ENCODE measurements around the gene TBCD. TPM values are rescaled to one million over a fixed set of nuclear protein-coding genes. Genes with fewer than 3 reads are reported as not detected.

TBCD gene
- total and polyA plus RNA-seq, 12 donors: 41.3 to 107 (median 52.4) TPM

DNA sequence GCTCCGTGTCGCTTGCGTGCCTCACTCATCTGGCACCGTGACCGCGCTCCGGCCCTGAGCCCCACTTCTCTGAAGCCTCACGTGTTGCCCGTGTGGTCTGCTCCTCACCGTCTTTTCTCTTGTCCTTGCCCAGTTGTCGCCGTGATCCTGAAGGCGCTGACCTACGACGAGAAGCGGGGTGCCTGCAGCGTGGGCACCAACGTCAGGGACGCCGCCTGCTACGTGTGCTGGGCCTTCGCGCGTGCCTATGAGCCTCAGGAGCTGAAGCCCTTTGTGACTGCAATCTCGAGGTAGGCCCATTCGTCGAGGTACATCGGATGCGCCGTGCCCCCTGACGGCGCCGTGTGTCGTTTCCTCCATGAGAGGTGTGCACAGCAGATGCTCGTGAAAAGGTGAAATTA is 118.2 kb downstream of the TBCD start:
- H3K4me1 ChIP-seq: peaks cover 14 to 76% (median 46%) of the 10 kb centered on the region in 9 donors
- TF ChIP-seq, protein P1, sequence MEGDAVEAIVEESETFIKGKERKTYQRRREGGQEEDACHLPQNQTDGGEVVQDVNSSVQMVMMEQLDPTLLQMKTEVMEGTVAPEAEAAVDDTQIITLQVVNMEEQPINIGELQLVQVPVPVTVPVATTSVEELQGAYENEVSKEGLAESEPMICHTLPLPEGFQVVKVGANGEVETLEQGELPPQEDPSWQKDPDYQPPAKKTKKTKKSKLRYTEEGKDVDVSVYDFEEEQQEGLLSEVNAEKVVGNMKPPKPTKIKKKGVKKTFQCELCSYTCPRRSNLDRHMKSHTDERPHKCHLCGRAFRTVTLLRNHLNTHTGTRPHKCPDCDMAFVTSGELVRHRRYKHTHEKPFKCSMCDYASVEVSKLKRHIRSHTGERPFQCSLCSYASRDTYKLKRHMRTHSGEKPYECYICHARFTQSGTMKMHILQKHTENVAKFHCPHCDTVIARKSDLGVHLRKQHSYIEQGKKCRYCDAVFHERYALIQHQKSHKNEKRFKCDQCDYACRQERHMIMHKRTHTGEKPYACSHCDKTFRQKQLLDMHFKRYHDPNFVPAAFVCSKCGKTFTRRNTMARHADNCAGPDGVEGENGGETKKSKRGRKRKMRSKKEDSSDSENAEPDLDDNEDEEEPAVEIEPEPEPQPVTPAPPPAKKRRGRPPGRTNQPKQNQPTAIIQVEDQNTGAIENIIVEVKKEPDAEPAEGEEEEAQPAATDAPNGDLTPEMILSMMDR (IDR thresholded peaks at IDR 0.05): no peak
- no peak overlapping the region for H3K4me3 ChIP-seq
- no peak for DNase-seq
- no peak for ATAC-seq
- H3K36me3 ChIP-seq: peaks cover 0 to 43% (median 13%) of the 10 kb centered on the region in 9 donors
- H3K27me3 ChIP-seq: no peaks in the 10 kb centered on the region
- H3K27ac ChIP-seq: peak overlapping the region in 7 of 10 donors; percentile 9 to 66 (median 54)
- H3K9me3 ChIP-seq: no peaks in the 10 kb centered on the region
- intact Hi-C loops (cut with DNase I): no loop called here
- 91 to 92% methylated on average over 35 of the region's 35 CpGs for WGBS, 2 donors

DNA sequence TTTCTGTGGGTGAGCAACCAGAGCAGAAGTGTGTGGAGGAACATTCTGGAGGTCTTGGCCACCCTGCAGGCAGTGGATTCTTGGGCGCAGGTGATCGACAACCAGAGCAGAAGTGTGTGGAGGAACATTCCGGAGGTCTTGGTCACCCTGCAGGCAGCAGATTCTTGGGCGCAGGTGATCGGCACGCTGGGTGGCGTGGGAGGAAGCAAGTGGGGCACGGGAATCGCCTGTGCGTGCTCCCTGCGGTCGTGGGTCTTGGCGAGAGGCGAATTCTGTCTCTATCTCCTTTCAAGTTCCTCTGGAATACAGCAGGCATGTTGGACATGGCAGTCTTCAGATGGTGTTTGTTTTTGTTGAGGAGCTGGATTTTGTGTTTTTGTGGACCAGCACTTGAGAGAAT is 118.7 kb downstream of the TBCD start:
- intact Hi-C loops (cut with DNase I): no loop called here
- Histone ChIP-seq H3K36me3 (peaks cover 0 to 46% (median 13%) of the 10 kb centered on the region in 9 donors), H3K4me1 (peaks cover 12 to 76% (median 46%) of the 10 kb centered on the region in 9 donors), H3K9me3 (no peaks in the 10 kb centered on the region), H3K27ac (peak overlapping the region in 9 of 10 donors; percentile 35 to 66 (median 62)), H3K4me3 (no peak overlapping the region), H3K27me3 (no peaks in the 10 kb centered on the region)
- no peak for DNase-seq
- ATAC-seq: no peak
- TF ChIP-seq, protein P1 (IDR thresholded peaks at IDR 0.05): no peak
- 90 to 94% methylated on average over 14 of the region's 14 CpGs for WGBS, 2 donors

DNA sequence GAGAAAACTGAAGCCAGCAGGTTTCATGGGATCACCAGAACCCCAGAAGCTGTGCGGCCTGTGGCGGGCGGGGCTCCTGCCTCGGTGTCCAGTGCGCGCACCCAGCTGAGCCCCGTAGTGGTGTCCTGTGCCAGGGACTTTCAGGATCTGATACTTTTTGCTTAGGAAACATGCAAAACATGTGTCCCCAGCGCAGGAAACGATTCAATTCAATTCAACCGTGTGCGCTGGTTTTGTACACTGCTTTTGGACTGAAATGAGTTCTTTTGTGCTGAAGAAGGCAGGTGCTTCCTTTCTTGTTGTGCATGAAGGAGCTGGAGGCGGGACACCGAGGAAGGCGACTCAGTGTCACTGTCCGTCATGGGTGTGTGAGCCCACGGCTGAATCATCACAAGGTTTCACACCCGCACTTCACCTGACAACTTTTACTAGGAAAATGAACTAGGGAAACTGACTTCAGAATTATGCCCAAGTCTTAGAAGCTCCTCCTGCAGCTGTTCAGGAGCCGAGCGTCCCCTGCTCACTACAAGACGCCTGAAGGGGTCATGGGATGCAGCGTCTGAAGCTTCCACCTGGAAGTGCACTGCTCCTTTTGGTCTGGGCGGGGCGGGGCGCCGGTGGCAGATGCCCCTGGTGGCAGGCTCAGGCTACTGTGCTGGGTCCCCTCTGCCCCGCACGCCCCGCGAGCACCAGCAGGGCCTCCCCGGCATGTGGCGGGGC is 119.4 kb downstream of the TBCD start:
- peak; percentile 21 to 78 (median 58) for ATAC-seq
- H3K27ac ChIP-seq: peak overlapping the region; percentile 44 to 83 (median 76)
- no peak overlapping the region for H3K4me3 ChIP-seq

DNA sequence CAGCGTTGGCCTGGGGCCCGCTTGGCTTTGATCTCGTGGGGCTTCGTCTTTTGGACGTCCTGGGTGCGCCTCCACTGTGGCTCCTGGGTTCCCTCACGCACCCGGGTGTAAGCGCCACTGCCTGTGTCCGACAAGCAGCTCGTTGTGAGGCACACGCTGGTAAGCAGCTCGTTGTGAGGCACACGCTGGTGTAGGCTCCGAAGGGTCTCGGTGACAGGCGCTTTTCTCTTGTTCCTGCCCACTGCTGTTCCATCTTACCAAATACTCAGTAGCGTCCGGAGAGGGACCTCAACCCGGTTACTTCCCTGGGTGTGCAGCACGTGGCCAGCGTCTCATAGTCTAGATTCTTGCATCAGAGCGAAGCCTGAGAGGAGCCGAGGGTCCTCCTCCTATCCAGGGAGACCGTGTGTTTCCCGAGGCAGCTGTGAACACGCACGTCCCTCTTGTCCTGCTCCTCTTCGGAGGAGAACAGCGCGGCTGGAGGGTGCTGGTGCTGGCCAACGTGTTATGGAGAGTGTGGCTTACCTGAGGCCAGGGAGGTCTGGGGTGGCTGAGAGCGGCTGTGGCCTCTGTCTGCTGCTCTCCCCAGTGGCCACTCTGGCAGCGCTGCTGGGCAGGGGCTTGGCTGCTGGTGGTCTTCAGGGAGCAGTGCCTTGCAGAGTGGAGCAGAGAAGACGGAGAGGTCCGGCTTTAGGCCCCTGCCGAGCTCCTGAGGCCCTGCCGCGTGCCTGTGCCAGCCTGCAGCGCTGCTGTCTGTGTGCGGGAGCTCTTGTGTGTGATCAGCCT is 120.1 kb downstream of the TBCD start:
- H3K36me3 ChIP-seq: peaks cover 0 to 51% (median 13%) of the 10 kb centered on the region in 9 donors
- TF ChIP-seq, protein P1 (IDR thresholded peaks at IDR 0.05): peak in 1 of 9 donors; percentile 2
- 76 to 78% methylated on average over 41 of the region's 41 CpGs for WGBS, 2 donors
- peaks cover 9 to 76% (median 46%) of the 10 kb centered on the region in 9 donors for H3K4me1 ChIP-seq
- H3K27ac ChIP-seq: peak overlapping the region; percentile 44 to 83 (median 76)
- ATAC-seq: no peak
- no peaks in the 10 kb centered on the region for H3K27me3 ChIP-seq
- H3K9me3 ChIP-seq: no peaks in the 10 kb centered on the region
- intact Hi-C loops (cut with DNase I): no loop called here
- H3K4me3 ChIP-seq: no peak overlapping the region
- no peak for DNase-seq

More for the DNA sequence above, 119.4 kb downstream of the TBCD start:
- TF ChIP-seq, protein P1 (IDR thresholded peaks at IDR 0.05): peak in 1 of 9 donors; percentile 12
- H3K4me1 ChIP-seq: peaks cover 11 to 76% (median 46%) of the 10 kb centered on the region in 9 donors
- WGBS, 2 donors: 69 to 72% methylated on average over 31 of the region's 31 CpGs
- no peaks in the 10 kb centered on the region for H3K27me3 ChIP-seq
- intact Hi-C loops (cut with DNase I): no loop called here
- H3K9me3 ChIP-seq: no peaks in the 10 kb centered on the region
- DNase-seq: peak in 1 of 2 donors; percentile 46
- H3K36me3 ChIP-seq: peaks cover 0 to 51% (median 13%) of the 10 kb centered on the region in 9 donors
